ENCODE measurements around the gene CDC123.
"Not testable (repeated sequence)": the region's sequence is repeated elsewhere in the genome, so short reads cannot be mapped to it uniquely, and the experiment has no call there.

Gene CDC123

GRCh38 chr10:12237265-12238220, 41.6 kb downstream of the CDC123 start:
- ChIA-PET POLR2A (interaction anchor here (0.5 kb wide), 1 partner anchor 1062 kb away, joined by 6 read pairs; no protein-coding TSS in a partner anchor), CTCF (interaction anchor here (1.0 kb wide), 2 partner anchors 23 to 26 kb away, joined by 4 read pairs; no protein-coding TSS in a partner anchor)
- no peak for DNase-seq (ENCODE audit: extremely low spot score)
- TF ChIP-seq, protein P1, sequence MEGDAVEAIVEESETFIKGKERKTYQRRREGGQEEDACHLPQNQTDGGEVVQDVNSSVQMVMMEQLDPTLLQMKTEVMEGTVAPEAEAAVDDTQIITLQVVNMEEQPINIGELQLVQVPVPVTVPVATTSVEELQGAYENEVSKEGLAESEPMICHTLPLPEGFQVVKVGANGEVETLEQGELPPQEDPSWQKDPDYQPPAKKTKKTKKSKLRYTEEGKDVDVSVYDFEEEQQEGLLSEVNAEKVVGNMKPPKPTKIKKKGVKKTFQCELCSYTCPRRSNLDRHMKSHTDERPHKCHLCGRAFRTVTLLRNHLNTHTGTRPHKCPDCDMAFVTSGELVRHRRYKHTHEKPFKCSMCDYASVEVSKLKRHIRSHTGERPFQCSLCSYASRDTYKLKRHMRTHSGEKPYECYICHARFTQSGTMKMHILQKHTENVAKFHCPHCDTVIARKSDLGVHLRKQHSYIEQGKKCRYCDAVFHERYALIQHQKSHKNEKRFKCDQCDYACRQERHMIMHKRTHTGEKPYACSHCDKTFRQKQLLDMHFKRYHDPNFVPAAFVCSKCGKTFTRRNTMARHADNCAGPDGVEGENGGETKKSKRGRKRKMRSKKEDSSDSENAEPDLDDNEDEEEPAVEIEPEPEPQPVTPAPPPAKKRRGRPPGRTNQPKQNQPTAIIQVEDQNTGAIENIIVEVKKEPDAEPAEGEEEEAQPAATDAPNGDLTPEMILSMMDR (IDR thresholded peaks at IDR 0.05; ENCODE audit: control extremely low read depth, extremely low read depth, low read depth, missing control alignments): no peak

DNA sequence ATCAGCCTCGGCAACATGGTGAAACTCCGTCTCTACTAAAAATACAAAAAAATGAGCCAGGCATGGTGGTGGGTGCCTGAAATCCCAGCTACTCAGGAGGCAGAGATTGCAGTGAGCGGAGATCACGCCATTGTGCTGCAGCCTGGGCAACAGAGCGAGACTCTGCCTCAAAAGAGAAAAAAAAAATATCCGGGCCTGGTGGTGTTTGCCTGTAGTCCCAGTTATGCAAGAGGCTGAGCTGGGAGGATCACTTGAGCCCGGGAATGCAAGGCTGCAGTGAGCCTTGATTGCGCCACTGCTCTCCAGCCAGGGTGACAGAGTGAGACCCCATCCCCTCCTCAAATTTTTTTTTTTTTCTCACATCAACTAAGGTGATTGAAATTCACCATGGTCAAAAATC, 42.8 kb downstream of the CDC123 start:
- TF ChIP-seq, protein P1 (IDR thresholded peaks at IDR 0.05; ENCODE audit: control extremely low read depth, extremely low read depth, low read depth, missing control alignments): no peak
- ChIA-PET POLR2A (no interaction called here), CTCF (interaction anchor here (0.9 to 1.0 kb wide), 3 partner anchors 19 to 25 kb away, joined by 3 to 4 read pairs (median 4); no protein-coding TSS in a partner anchor)
- DNase-seq (ENCODE audit: extremely low spot score): no peak

GRCh38 chr10:12241810-12242529, 46.0 kb downstream of the CDC123 start:
- POLR2A ChIA-PET: interaction anchor here (0.6 kb wide), 2 partner anchors 398 to 654 kb away, joined by 3 to 4 read pairs; no protein-coding TSS in a partner anchor
- DNase-seq (ENCODE audit: extremely low spot score): peak; percentile 66
- TF ChIP-seq, protein P1 (IDR thresholded peaks at IDR 0.05; ENCODE audit: control extremely low read depth, extremely low read depth, low read depth, missing control alignments): no peak
- CTCF ChIA-PET: interaction anchor here (0.6 to 1.7 kb wide), 10 partner anchors 9 to 468 kb away, joined by 3 to 5 read pairs (median 3); partner anchors contain the start of genes CDC123 and NUDT5

GRCh38 chr10:12243864-12244620, 48.1 kb downstream of the CDC123 start:
- CTCF ChIA-PET: interaction anchor here (0.6 to 1.2 kb wide), 2 partner anchors 13 to 20 kb away, joined by 3 read pairs; no protein-coding TSS in a partner anchor

GRCh38 chr10:12250181-12250580, 54.2 kb downstream of the CDC123 start:
- TF ChIP-seq, protein P1 (IDR thresholded peaks at IDR 0.05; ENCODE audit: control extremely low read depth, extremely low read depth, low read depth, missing control alignments): no peak

More at GRCh38 chr10:12243864-12244620, 48.1 kb downstream of the CDC123 start:
- POLR2A ChIA-PET: no interaction called here
- TF ChIP-seq, protein P1 (IDR thresholded peaks at IDR 0.05; ENCODE audit: control extremely low read depth, extremely low read depth, low read depth, missing control alignments): no peak
- DNase-seq (ENCODE audit: extremely low spot score): peak; percentile 51

DNA sequence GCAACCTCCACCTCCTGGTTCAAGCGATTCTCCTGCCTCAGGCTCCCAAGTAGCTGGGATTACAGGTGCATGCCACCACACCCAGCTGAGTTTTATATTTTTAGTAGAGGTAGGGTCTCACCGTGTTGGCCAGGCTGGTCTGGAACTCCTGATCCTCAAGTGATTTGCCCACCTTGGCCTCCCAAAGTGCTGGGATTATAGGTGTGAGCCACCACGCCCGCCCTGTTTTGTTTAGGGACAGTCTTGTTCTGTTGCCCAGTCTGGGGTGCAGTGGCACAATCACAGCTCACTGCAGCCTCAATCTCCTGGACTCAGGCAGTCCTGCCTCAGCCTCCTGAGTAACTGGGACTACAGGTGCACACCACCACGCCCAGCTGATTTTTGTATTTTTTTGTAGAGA, 54.7 kb downstream of the CDC123 start:
- CTCF ChIA-PET: interaction anchor here (1.0 to 2.0 kb wide), 5 partner anchors 8 to 651 kb away, joined by 3 to 5 read pairs (median 3); no protein-coding TSS in a partner anchor
- POLR2A ChIA-PET; DNase-seq (ENCODE audit: extremely low spot score): not testable (repeated sequence)

More at GRCh38 chr10:12250181-12250580, 54.2 kb downstream of the CDC123 start:
- DNase-seq (ENCODE audit: extremely low spot score): no peak
- CTCF ChIA-PET: interaction anchor here (0.7 to 2.0 kb wide), 5 partner anchors 8 to 461 kb away, joined by 3 to 5 read pairs (median 3); no protein-coding TSS in a partner anchor
- POLR2A ChIA-PET: no interaction called here
